ENCODE measurements around the gene LY6G5B.

DNA sequence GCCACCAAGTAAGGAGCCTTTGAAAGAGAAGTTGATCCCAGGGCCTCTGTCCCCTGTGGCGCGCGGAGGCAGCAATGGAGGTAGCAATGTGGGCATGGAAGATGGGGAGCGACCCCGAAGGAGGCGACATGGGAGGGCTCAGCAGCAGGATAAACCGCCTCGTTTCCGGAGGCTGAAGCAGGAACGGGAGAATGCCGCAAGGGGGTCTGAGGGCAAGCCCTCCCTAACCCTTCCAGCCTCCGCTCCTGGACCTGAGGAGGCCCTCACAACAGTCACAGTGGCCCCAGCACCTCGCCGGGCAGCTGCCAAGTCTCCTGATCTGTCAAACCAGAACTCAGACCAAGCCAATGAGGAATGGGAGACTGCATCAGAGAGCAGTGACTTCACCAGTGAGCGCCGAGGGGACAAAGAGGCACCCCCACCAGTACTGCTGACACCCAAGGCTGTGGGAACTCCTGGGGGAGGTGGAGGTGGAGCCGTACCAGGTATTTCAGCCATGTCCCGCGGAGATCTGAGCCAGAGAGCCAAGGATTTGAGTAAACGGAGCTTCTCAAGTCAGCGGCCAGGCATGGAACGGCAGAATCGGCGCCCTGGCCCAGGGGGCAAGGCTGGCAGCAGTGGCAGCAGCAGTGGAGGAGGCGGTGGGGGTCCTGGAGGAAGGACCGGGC is 37.4 kb upstream of the LY6G5B start:
- TF ChIP-seq, protein P1, sequence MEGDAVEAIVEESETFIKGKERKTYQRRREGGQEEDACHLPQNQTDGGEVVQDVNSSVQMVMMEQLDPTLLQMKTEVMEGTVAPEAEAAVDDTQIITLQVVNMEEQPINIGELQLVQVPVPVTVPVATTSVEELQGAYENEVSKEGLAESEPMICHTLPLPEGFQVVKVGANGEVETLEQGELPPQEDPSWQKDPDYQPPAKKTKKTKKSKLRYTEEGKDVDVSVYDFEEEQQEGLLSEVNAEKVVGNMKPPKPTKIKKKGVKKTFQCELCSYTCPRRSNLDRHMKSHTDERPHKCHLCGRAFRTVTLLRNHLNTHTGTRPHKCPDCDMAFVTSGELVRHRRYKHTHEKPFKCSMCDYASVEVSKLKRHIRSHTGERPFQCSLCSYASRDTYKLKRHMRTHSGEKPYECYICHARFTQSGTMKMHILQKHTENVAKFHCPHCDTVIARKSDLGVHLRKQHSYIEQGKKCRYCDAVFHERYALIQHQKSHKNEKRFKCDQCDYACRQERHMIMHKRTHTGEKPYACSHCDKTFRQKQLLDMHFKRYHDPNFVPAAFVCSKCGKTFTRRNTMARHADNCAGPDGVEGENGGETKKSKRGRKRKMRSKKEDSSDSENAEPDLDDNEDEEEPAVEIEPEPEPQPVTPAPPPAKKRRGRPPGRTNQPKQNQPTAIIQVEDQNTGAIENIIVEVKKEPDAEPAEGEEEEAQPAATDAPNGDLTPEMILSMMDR (IDR thresholded peaks at IDR 0.05), result no peak
- TF ChIP-seq POLR2A (IDR thresholded peaks at IDR 0.05), result no peak
